ENCODE data around the gene LDHB. TPM values are rescaled to one million over a fixed set of nuclear protein-coding genes. Genes with fewer than 3 reads are reported as not detected.
A peak's percentile ranks its signal among the peaks of the same experiment; 100 is the strongest.

The LDHB gene
- total RNA-seq (ENCODE audit: unreplicated experiment) = 539 TPM
- long read RNA-seq, transcript LDHB-201 (8 exons, 1,303 nt) = major isoform, 1,121 of 1,142 reads
- long read RNA-seq, partial matches to known transcripts = 12 of 1,142 reads
- long read RNA-seq, other reads (novel, unspliced or antisense) = 7 of 1,142 reads

DNA sequence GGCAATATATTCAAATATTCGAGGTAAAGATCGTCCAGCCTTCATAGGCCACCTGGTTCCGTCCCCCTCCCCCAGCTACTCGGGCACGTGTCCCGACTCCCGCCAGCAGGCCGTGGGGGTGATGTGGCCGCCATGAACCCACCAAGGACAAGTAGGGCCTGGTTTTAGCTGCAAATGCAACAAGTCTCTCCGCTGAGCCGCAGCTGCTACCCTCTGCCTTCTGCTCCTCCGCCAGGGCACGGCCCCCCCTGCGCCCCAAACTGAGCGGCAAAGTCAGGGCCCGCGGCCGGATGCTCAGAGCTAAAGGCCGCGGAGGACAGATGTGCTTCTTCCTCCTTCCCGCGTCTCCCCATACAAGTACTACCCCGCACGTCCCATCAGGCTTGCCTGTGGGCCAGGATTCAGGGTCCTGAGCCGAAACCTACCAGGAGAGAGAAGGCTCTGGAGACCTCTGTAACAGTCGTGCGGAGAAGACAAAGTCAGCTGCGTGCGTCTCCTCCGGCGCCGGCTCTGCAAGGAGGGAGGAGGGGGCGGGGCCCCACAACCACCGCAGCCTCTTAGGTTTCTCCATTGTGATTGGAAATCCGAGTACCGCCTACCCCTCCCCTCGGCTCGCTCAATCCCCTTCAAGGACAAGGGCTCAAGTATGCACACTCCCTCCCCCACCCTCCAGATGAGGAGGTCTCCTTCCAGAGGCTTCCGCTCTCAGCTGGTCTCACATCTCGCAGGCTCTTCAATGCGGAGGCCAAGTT, at the start of gene LDHB:
Gene LDHB, minus strand, starts transcription at position 517 of the 752 bp plus-strand sequence. CDS start 3,171 bp downstream, outside the sequence.
- TF ChIP-seq, protein P1, sequence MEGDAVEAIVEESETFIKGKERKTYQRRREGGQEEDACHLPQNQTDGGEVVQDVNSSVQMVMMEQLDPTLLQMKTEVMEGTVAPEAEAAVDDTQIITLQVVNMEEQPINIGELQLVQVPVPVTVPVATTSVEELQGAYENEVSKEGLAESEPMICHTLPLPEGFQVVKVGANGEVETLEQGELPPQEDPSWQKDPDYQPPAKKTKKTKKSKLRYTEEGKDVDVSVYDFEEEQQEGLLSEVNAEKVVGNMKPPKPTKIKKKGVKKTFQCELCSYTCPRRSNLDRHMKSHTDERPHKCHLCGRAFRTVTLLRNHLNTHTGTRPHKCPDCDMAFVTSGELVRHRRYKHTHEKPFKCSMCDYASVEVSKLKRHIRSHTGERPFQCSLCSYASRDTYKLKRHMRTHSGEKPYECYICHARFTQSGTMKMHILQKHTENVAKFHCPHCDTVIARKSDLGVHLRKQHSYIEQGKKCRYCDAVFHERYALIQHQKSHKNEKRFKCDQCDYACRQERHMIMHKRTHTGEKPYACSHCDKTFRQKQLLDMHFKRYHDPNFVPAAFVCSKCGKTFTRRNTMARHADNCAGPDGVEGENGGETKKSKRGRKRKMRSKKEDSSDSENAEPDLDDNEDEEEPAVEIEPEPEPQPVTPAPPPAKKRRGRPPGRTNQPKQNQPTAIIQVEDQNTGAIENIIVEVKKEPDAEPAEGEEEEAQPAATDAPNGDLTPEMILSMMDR (IDR thresholded peaks at IDR 0.05; ENCODE audit: partially characterized antibody, unreplicated experiment) = no peak
- no peaks in the 10 kb centered on the region for H3K36me3 Mint-ChIP-seq (ENCODE audit: unreplicated experiment)
- peak within 1 kb of the TSS; percentile 100 for H3K4me3 Mint-ChIP-seq (ENCODE audit: unreplicated experiment)
- H3K27ac Mint-ChIP-seq (ENCODE audit: unreplicated experiment) = peak within 1 kb of the TSS; percentile 98
- H3K4me1 Mint-ChIP-seq (ENCODE audit: low read depth, unreplicated experiment) = peaks cover 2% of the 10 kb centered on the region
- peaks cover 9% of the 10 kb centered on the region for H3K27me3 Mint-ChIP-seq (ENCODE audit: unreplicated experiment)
- peaks cover 11% of the 10 kb centered on the region for H3K9me3 Mint-ChIP-seq (ENCODE audit: unreplicated experiment)
- peak; percentile 96 for DNase-seq

DNA sequence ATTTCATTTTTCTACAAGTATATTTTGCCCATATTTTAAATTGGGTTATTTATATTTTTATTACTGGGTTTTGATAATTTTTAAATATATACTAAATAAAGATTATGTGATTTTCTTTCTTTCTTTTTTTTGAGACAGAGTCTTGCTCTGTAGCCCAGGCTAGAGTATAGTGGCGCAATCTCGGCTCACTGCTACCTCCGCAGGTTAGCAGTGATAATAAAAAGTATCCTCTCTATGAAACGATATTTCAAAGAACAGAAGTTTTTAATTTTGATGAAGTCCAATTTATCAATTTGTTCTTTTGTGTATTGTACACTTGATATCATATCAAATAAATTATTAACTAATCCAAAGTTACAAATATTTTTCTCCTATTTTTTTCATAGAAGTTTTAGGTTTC, 47.2 kb upstream of the LDHB start:
- TF ChIP-seq, protein P1 (IDR thresholded peaks at IDR 0.05; ENCODE audit: partially characterized antibody, unreplicated experiment) = no peak
- Mint-ChIP-seq H3K4me1 (ENCODE audit: low read depth, unreplicated experiment) (no peaks in the 10 kb centered on the region), H3K27ac (ENCODE audit: unreplicated experiment) (no peak overlapping the region), H3K4me3 (ENCODE audit: unreplicated experiment) (no peak overlapping the region), H3K9me3 (ENCODE audit: unreplicated experiment) (peaks cover 2% of the 10 kb centered on the region), H3K27me3 (ENCODE audit: unreplicated experiment) (no peaks in the 10 kb centered on the region), H3K36me3 (ENCODE audit: unreplicated experiment) (no peaks in the 10 kb centered on the region)
- DNase-seq = no peak

GRCh38 chr12:21699851-21700250, 42.2 kb upstream of the LDHB start:
- Mint-ChIP-seq H3K9me3 (ENCODE audit: unreplicated experiment) (no peaks in the 10 kb centered on the region), H3K27ac (ENCODE audit: unreplicated experiment) (no peak overlapping the region), H3K4me1 (ENCODE audit: low read depth, unreplicated experiment) (no peaks in the 10 kb centered on the region), H3K27me3 (ENCODE audit: unreplicated experiment) (no peaks in the 10 kb centered on the region), H3K36me3 (ENCODE audit: unreplicated experiment) (no peaks in the 10 kb centered on the region), H3K4me3 (ENCODE audit: unreplicated experiment) (no peak overlapping the region)
- TF ChIP-seq, protein P1 (IDR thresholded peaks at IDR 0.05; ENCODE audit: partially characterized antibody, unreplicated experiment) = no peak
- no peak for DNase-seq

- H3K4me1 Mint-ChIP-seq (ENCODE audit: low read depth, unreplicated experiment) = no peaks in the 10 kb centered on the region
- H3K27ac Mint-ChIP-seq (ENCODE audit: unreplicated experiment) = no peak overlapping the region
- DNase-seq = no peak
- TF ChIP-seq, protein P1 (IDR thresholded peaks at IDR 0.05; ENCODE audit: partially characterized antibody, unreplicated experiment) = peak; percentile 74
- no peaks in the 10 kb centered on the region for H3K36me3 Mint-ChIP-seq (ENCODE audit: unreplicated experiment)
- peaks cover 2% of the 10 kb centered on the region for H3K27me3 Mint-ChIP-seq (ENCODE audit: unreplicated experiment)
- no peaks in the 10 kb centered on the region for H3K9me3 Mint-ChIP-seq (ENCODE audit: unreplicated experiment)
- H3K4me3 Mint-ChIP-seq (ENCODE audit: unreplicated experiment) = no peak overlapping the region
These were observed 40.4 kb upstream of the LDHB start for GRCh38 chr12:21697904-21698630.

Measured in glutamatergic neuron (in vitro differentiated cells).